Activated CD4-positive, alpha-beta T cell treated with anti-CD3 and anti-CD28 coated beads for 4 hours (primary cell): ENCODE measurements around the gene GMDS.

Source experiments
- DNase-seq, 2 donors: peaks; one replicate each; pipeline ENCODE4 v3.0.0-alpha.2; 2020

GMDS gene

GRCh38 chr6:1616701-1617463 is 628.5 kb downstream of the GMDS start:
- no peak for DNase-seq

- DNase-seq, result no peak
Measured at GRCh38 chr6:1615853-1616420, 629.5 kb downstream of the GMDS start.

GRCh38 chr6:1615151-1615852 is 630.1 kb downstream of the GMDS start:
- no peak for DNase-seq

- no peak for DNase-seq
Measured at GRCh38 chr6:1614448-1615150, 630.8 kb downstream of the GMDS start.

- DNase-seq, result no peak
Measured at GRCh38 chr6:1613688-1614447, 631.5 kb downstream of the GMDS start.

- no peak for DNase-seq
Measured at GRCh38 chr6:1613346-1613687, 632.1 kb downstream of the GMDS start.

- DNase-seq, result no peak
Measured at GRCh38 chr6:1612974-1613306, 632.5 kb downstream of the GMDS start.

GRCh38 chr6:1612299-1612973 is 633.0 kb downstream of the GMDS start:
- no peak for DNase-seq

- DNase-seq, result no peak
Measured at GRCh38 chr6:1611572-1612298, 633.7 kb downstream of the GMDS start.

GRCh38 chr6:1611322-1611571 is 634.2 kb downstream of the GMDS start:
- DNase-seq, result no peak

GRCh38 chr6:1610497-1611321 is 634.7 kb downstream of the GMDS start:
- DNase-seq, result no peak

GRCh38 chr6:1609648-1610496 is 635.5 kb downstream of the GMDS start, which contains the start of gene FOXC1:
TSS of gene FOXC1 (plus strand) at chr6:1609915. CDS start at chr6:1610446, 531 bp downstream.
- no peak for DNase-seq

GRCh38 chr6:1609041-1609647 is 636.3 kb downstream of the GMDS start:
- DNase-seq, result no peak

GRCh38 chr6:1608222-1609040 is 637.0 kb downstream of the GMDS start:
- no peak for DNase-seq

- no peak for DNase-seq
Measured at GRCh38 chr6:1607516-1608221, 637.7 kb downstream of the GMDS start.

- DNase-seq, result no peak
Measured at GRCh38 chr6:1606780-1607515, 638.5 kb downstream of the GMDS start.
